Mononuclear cell (primary cell): ENCODE data around the gene GMPR. TPM values are rescaled to one million over a fixed set of nuclear protein-coding genes. Genes with fewer than 3 reads are reported as not detected.

ENCODE experiments used
- H3K27me3 ChIP-seq: 2 replicates; pipeline ENCODE4 v1.6.0; 2011; ENCODE audit warnings: low read length, control low read depth; ENCODE audit not compliant: insufficient read depth
- H3K4me1 ChIP-seq: 2 replicates; pipeline ENCODE4 v1.5.1; 2011; ENCODE audit warnings: mild to moderate bottlenecking, low read length, control low read depth; ENCODE audit not compliant: insufficient read depth
- H3K4me3 ChIP-seq: 2 replicates; pipeline ENCODE4 v1.5.1; 2011; ENCODE audit warnings: mild to moderate bottlenecking, low read length, moderate library complexity
- H3K9me3 ChIP-seq: 2 replicates; pipeline ENCODE4 v1.5.1; 2011; ENCODE audit warnings: low read depth, mild to moderate bottlenecking, control low read depth, low read length
- total RNA-seq: library from RNA; depleted of rRNA; stranded (reverse); fragments of >200 nt; gene quantifications from one replicate; pipeline ENCODE4 v1.2.3, GENCODE V29; 2012

GMPR gene
- total RNA-seq, 1 donor = 6.2 TPM

DNA sequence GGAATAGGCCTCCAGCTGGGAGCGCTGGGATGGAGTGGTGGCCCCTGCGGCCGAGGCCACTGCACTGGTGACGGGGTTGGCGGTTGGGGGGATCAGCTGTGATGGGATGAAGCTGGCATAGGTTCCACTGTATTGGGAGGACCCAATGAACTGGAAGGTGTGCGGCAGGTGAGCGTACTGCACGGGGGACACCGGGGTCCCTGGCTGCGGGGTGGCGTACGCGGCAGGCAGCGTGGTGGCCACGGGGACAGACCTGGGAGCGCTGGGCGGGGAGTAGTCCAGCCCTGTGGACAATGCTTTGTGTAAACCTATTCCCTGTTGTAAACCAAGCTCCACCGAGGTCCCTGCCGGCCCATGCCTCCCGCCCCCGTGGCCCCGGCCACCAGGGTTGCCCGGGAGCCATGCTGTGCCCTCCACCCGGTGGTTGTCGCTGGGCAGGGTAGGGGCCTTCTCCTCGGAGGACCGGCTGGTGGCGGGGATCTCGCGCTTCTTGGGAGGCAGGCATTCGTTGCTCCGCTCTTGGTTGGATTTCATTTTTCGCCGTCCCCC, 89.5 kb downstream of the GMPR start:
- H3K4me3 ChIP-seq = no peak overlapping the region

DNA sequence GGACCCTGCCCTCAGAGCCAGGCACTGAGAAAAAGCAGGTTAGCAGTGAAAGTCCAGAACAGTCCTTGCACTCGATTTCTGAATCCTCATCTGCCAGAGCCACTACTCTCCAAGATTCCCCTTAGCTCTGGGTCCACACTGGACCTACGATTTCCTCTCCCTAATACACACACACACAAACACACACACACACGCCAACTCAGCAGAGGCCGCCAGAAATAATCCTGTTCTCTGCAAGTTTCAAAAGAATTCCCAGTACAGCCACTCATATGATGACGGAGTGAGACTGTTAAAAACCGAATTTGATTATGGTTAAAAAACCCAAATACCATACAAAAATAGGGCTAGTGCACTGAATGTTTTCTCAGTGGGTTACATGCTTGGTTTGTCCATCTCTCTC, 90.8 kb downstream of the GMPR start:
- no peaks in the 10 kb centered on the region for H3K27me3 ChIP-seq
- peaks cover 12% of the 10 kb centered on the region for H3K4me1 ChIP-seq
- H3K9me3 ChIP-seq = no peaks in the 10 kb centered on the region
- no peak overlapping the region for H3K4me3 ChIP-seq

More for the DNA sequence above, 89.5 kb downstream of the GMPR start:
- Histone ChIP-seq H3K9me3 (no peaks in the 10 kb centered on the region), H3K4me1 (peaks cover 24% of the 10 kb centered on the region), H3K27me3 (no peaks in the 10 kb centered on the region)

DNA sequence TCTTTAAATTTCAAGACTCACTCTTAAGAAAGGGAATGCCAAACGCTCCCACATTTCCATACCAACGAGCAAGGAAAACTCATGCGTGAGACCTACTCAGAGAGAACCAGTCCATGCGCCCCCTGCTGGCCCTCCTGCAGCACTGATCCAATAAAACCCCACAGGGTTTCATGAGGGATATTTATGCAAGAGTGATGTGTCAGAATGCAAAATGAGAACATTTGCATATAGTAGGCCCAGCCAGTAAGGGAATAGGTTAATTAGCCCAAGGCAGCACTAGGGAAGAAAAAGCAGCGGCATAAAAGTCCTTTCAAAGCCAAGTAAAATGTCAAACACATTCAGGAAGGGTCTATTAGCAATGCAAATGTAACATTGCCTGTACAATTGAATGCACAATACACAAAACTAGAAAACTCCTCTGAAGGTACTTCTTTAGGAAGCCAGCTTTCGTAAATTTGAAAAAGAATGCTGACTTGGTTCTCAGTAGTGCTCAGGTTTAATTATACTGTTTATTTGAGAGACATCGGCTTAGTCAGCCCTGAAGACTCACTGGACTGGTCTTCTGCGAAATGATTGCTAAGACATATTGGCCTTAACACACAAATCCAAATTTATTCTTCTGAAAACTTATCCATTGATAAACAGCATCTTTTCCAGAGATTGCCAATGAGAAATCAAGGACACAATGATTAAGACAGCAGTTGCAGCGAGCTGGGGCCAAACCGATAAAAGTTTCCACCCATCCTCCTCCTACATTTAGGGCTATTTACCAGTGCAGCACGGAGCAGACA, 93.2 kb downstream of the GMPR start:
- no peak overlapping the region for H3K4me3 ChIP-seq

DNA sequence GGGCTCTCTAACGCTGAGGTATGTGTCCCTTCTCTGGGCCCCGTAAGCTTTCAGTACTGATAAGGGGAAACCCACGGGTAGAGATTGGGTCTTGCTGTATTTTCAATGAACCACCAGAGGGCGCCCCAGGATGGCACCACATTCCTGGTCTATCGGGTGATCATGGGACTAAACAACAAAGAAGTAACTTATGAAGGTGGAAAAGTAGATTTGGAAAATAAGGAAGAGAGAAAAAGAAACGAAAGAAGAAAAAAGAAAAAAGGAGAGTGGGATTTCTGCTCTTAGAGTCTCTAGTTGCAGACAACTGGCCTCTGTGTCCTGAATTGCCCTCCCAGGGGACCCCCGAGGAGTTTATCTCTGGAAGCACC, 93.8 kb downstream of the GMPR start:
- H3K4me1 ChIP-seq = peaks cover 22% of the 10 kb centered on the region
- no peaks in the 10 kb centered on the region for H3K27me3 ChIP-seq
- no peak overlapping the region for H3K4me3 ChIP-seq
- H3K9me3 ChIP-seq = no peaks in the 10 kb centered on the region

More for the DNA sequence above, 93.2 kb downstream of the GMPR start:
- no peaks in the 10 kb centered on the region for H3K27me3 ChIP-seq
- no peaks in the 10 kb centered on the region for H3K9me3 ChIP-seq
- H3K4me1 ChIP-seq = peaks cover 22% of the 10 kb centered on the region

DNA sequence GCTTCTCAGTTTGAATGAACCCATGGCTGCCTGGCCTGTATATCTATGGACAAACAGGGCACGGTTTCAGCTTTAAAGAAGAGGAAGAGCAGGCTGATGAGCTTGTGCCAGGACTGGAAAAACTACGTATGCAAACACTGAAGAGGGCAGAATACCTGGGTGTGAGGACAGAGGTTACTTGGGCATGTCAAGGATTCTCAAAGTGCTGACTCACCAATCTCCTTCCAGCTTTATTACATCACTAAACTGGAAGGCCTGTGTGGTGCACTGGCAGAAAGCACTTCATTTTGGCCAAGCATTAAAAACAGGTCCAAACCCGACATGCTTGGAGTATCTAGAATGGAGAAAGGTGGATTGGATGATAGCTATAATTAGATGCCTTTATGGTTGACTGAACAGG, 95.2 kb downstream of the GMPR start:
- no peaks in the 10 kb centered on the region for H3K27me3 ChIP-seq
- peaks cover 22% of the 10 kb centered on the region for H3K4me1 ChIP-seq
- H3K9me3 ChIP-seq = no peaks in the 10 kb centered on the region
- no peak overlapping the region for H3K4me3 ChIP-seq

DNA sequence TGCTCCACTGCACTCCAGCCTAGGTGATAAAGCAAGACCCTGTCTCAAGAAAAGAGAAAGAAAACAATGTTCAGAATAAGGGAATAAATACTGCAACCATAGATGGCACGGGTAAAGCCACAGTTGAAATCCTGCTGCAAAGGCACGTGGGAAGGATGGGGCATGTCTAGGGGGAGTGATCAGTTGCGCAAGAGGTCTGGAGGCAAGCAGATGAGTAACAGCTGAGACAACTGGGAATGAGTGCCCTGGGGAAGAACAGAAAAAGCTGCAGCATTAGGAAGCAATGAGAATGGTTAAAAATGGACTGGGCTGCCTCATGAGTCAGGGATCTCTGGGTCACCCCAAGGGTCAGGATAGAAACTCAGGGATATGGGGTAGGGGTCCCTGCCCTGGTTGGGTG, 96.3 kb downstream of the GMPR start:
- peaks cover 22% of the 10 kb centered on the region for H3K4me1 ChIP-seq
- H3K27me3 ChIP-seq = no peaks in the 10 kb centered on the region
- H3K9me3 ChIP-seq = no peaks in the 10 kb centered on the region
- H3K4me3 ChIP-seq = no peak overlapping the region

DNA sequence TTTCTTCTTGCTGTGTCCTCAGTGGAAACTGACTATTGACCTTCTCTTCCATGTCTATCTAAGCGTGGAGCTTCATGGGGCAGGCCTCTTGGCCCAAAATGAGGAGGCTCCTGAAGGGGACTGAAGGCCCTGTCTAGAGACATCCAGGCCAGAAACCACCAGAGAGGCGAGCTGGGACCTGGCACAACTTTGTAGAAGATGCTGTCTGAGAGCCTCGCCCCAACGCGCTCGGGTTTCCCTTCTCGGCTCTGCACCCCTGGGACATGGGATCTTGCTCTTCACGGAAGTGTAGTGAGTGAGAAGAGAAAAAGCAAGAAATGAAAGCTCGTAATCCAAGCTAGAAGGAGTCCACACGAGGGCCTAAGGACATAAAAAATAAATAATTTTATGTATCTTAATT, 96.8 kb downstream of the GMPR start:
- peaks cover 22% of the 10 kb centered on the region for H3K4me1 ChIP-seq
- H3K27me3 ChIP-seq = no peaks in the 10 kb centered on the region
- H3K4me3 ChIP-seq = no peak overlapping the region
- no peaks in the 10 kb centered on the region for H3K9me3 ChIP-seq

DNA sequence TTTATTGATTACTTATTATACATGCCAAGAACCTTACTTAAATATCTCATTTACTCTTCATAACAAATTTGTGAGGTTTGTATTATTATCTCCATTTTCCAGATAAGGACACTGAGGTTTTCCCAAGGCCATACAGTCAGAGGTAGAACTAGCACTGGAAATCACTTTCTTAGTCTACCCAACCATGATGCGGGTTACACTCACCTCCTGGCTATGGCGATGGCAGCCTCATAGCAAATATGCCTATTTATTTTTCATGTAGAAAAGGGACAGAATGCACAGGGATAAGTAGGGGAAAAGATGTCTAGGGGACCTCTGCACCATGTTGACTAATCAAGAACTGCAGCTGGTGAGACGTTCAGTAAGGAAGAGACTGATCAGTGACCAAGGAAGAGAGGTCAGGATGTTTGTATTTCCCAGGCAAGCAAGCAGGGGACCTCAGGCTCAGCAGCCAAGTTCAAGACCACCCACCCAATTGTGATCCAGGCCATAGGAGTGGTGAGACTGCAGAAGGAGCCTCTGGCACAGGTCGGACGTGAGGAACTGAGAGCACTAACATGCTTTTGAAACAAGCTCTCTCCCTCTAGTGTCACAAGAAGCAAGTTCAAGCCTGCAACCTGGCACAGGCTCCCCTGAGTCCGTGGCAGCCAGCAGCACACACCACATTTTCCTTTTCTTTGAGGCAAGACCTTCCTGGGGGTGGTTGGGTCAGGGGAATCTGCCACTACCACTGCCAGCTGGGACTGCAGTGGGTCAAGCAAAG, 97.8 kb downstream of the GMPR start:
- H3K4me3 ChIP-seq = no peak overlapping the region
- H3K4me1 ChIP-seq = peaks cover 22% of the 10 kb centered on the region
- H3K27me3 ChIP-seq = no peaks in the 10 kb centered on the region
- H3K9me3 ChIP-seq = no peaks in the 10 kb centered on the region

DNA sequence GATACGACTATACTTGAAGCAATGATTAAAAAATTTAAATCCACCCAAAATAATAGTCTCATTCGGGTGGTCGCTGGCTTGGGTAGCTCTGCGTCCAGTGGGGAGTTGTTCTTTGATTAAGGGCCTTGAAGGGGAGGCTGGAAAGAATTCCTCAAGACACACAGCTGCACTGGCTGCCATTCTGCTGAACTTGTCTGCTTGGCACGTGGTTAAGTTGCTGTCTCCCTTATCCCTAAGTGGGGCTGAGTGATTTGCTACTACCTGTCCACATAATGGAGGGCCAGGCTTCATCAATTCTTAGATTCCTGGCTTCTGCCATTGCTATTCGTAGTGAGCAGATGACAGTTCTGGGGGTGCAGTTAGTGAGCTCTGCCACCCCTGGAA, 98.5 kb downstream of the GMPR start:
- H3K9me3 ChIP-seq = no peaks in the 10 kb centered on the region
- no peaks in the 10 kb centered on the region for H3K27me3 ChIP-seq
- no peak overlapping the region for H3K4me3 ChIP-seq
- peaks cover 17% of the 10 kb centered on the region for H3K4me1 ChIP-seq

DNA sequence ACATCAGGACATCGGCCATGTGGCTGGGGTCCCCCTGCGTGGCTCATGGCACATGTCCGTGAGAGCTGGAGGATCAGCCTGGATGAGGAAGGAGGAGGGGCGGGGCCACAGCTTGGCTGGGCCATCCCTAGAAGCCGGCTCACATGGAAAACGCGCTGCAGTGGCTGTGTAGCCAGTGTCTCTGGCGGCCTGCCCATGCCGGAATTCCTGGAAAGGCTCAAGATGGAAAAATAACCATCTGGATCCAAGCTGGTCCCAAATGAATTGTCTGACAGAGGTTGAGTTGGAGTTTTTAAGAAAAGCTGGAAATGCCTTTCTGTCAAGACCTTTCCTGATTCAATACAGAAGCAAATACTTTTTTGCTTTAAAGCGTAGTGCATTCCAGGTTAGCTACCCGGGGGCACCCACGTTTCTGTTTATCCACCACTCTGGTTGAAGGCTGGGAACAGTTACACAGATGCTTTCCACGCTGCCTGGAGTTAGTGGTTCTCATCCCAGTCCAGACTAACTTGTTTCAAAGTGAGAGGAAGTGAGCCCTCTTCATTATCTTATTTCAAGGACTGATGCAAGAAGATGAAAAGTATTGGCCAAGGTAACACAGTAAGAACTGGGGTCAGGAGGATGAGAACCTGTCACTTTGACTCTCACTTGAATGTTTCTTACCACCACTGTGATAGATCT, 99.0 kb downstream of the GMPR start:
- Histone ChIP-seq H3K27me3 (no peaks in the 10 kb centered on the region), H3K9me3 (no peaks in the 10 kb centered on the region), H3K4me3 (no peak overlapping the region), H3K4me1 (peaks cover 17% of the 10 kb centered on the region)

DNA sequence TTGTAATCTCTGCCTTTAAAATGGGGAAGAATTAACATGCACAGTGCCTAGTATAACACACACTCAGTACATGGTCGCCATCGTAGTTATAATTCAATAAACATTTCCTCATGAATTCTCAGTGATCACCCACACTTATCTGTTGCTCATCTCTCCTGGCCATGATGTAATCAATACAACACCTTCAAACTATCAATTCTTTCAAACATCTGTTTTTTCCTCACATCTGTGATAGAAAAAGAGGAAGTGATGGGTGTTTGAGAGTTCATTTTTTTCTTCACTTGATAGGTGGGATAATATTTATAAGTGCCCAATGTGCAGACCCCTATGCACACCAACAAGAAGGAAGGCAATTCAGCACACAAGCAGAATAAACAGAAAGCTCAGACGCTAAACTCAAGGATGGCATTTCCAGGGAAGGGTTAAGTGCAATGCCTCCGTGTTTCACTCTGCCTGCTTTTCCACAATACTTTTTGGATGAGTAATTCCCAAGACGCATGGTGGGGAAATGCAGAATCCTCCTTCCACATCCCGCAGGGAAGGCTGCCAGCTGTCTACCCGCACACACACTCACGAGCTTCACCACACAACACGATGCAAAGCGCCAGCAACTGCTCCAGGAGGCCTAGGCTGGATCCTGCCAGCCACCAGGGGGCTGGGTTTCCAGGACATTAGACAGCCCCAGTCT, 100.3 kb downstream of the GMPR start:
- no peaks in the 10 kb centered on the region for H3K9me3 ChIP-seq
- no peaks in the 10 kb centered on the region for H3K27me3 ChIP-seq
- no peak overlapping the region for H3K4me3 ChIP-seq
- H3K4me1 ChIP-seq = peaks cover 17% of the 10 kb centered on the region

DNA sequence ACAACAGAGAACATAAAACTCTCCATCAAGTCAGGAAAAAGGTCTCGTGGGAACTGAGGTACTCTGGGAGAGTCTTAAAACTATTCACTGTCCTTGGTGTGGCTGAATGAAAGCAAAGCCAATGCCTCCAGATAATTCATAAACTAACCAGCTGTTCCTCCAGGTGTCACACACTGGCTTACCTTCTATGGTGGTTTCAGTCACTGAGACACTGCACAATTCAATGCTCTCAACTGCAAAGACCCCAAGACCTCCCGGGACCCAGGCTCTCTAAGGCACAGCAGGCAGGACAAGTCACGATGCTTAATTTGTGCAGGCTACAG, 100.8 kb downstream of the GMPR start:
- H3K4me1 ChIP-seq = peaks cover 17% of the 10 kb centered on the region
- H3K9me3 ChIP-seq = no peaks in the 10 kb centered on the region
- no peaks in the 10 kb centered on the region for H3K27me3 ChIP-seq
- no peak overlapping the region for H3K4me3 ChIP-seq

DNA sequence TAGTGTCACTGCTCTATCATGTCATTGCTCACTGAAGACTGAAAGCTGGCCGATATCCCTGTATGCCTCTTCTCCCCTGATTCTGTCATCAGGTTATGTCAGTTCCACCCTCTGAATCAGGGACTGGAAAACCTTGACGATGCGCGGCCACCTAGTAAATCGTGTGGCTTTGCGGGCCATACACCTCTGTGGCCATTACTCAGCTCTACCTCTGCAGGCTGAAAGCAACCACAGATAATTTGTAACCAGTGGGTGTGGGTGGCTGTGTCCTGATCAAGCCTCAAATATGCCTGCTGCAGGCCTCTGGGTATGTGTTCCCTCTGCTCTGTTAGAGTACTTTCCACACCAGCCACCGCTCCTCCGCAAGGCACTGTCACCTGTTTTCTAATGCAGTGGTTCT, 105.2 kb downstream of the GMPR start:
- Histone ChIP-seq H3K4me3 (no peak overlapping the region), H3K27me3 (no peaks in the 10 kb centered on the region), H3K4me1 (peaks cover 6% of the 10 kb centered on the region), H3K9me3 (no peaks in the 10 kb centered on the region)

DNA sequence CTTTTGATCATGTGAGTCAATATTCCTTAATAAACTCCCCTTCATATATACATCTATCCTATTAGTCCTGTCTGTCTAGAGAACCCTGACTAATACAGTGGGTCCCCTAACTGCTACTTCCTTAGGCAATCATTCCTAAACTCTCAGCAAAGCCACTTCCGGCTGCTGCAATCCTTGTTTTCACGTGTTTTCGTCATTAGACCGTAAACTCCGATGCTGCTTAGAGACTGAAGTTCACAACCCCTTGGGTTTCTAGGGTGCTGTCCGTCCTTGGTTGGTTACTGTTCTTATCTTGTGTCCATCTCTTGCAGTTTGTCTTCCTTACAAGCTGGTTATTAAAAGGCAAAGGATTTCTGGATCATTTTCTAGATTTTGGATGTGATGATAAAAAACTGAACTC, 106.4 kb downstream of the GMPR start:
- no peak overlapping the region for H3K4me3 ChIP-seq
- H3K9me3 ChIP-seq = no peaks in the 10 kb centered on the region
- H3K27me3 ChIP-seq = no peaks in the 10 kb centered on the region
- H3K4me1 ChIP-seq = peaks cover 6% of the 10 kb centered on the region
